IMR-90 (cell line): ENCODE measurements around the gene CATSPER3. TPM values are rescaled to one million over a fixed set of nuclear protein-coding genes. Genes with fewer than 3 reads are reported as not detected.

Source experiments
- ATAC-seq: fragments of 200-7000 bp; cut with Tn5 transposase; 2 replicates; pipeline ENCODE4 v1.9.1; 2020; ENCODE audit warnings: low read depth, mild to moderate bottlenecking, moderate library complexity
- BruUV-seq: library from RNA; stranded (reverse); fragments of 400-500 nt; replicated peaks from 2 replicates; lab custom pipeline; 2021; lab: Mats Ljungman, UMichigan
- CTCF ChIA-PET: fragments of 300-600 bp; formaldehyde crosslinking; extraction: SDS; loops from one replicate; lab custom pipeline; 2021; ENCODE audit warnings: antibody characterized with exemption; lab: Yijun Ruan, JAX
- POLR2A ChIA-PET: fragments of 300-600 bp; sonication (Branson Sonifier 250); formaldehyde crosslinking; loops from one replicate; lab custom pipeline; 2022; ENCODE audit warnings: antibody characterized with exemption; ENCODE audit not compliant: unreplicated experiment; lab: Charles Lee
- DNase-seq: peaks from one replicate; pipeline ENCODE4 v3.0.0; 2013
- H2AFZ ChIP-seq: replicated peaks from 2 replicates; pipeline ENCODE3; 2013; ENCODE audit warnings: low read length, mild to moderate bottlenecking; ENCODE audit not compliant: poor library complexity
- H2AK5ac ChIP-seq: 2 replicates; pipeline ENCODE4 v1.6.1; 2013; ENCODE audit warnings: low read depth, low read length, inconsistent platforms
- H2AK9ac ChIP-seq: replicated peaks from 2 replicates; pipeline ENCODE3; 2013; ENCODE audit warnings: mild to moderate bottlenecking, low read depth, low read length, moderate library complexity; ENCODE audit not compliant: poor library complexity
- H2BK120ac ChIP-seq: 2 replicates; pipeline ENCODE4 v1.6.1; 2013; ENCODE audit warnings: low read depth, low read length, inconsistent platforms
- H2BK15ac ChIP-seq: 3 replicates; pipeline ENCODE4 v1.6.1; 2013; ENCODE audit warnings: low read depth, low read length, inconsistent platforms
- H2BK20ac ChIP-seq: 2 replicates; pipeline ENCODE4 v1.6.1; 2013; ENCODE audit warnings: low read depth, mild to moderate bottlenecking, inconsistent platforms, low read length, moderate library complexity
- H2BK5ac ChIP-seq: 2 replicates; pipeline ENCODE4 v1.6.1; 2013; ENCODE audit warnings: mild to moderate bottlenecking, low read depth, low read length, inconsistent platforms; ENCODE audit not compliant: poor library complexity, severe bottlenecking
- H3K14ac ChIP-seq: replicated peaks from 2 replicates; pipeline ENCODE4 v1.6.1; 2013; ENCODE audit warnings: low read depth, low read length, inconsistent platforms
- H3K18ac ChIP-seq: 2 replicates; pipeline ENCODE4 v1.6.1; 2013; ENCODE audit warnings: low read depth, low read length, control low read depth
- H3K23ac ChIP-seq: 2 replicates; pipeline ENCODE4 v1.6.1; 2013; ENCODE audit warnings: low read depth, low read length, inconsistent platforms
- H3K27ac ChIP-seq: 2 replicates; pipeline ENCODE4 v1.5.1; 2013; ENCODE audit warnings: mild to moderate bottlenecking, control low read depth, low read length; ENCODE audit not compliant: insufficient read depth
- H3K27me3 ChIP-seq: 2 replicates; pipeline ENCODE4 v1.6.1; 2013; ENCODE audit warnings: low read length; ENCODE audit not compliant: control insufficient read depth, insufficient read depth
- H3K36me3 ChIP-seq: 2 replicates; pipeline ENCODE4 v1.6.1; 2013; ENCODE audit warnings: low read length, mixed read lengths; ENCODE audit not compliant: control insufficient read depth, insufficient read depth
- H3K4ac ChIP-seq: 2 replicates; pipeline ENCODE4 v1.6.1; 2013; ENCODE audit warnings: low read depth, low read length, inconsistent platforms
- H3K4me1 ChIP-seq: 2 replicates; pipeline ENCODE4 v1.6.1; 2013; ENCODE audit warnings: low read length, mixed read lengths; ENCODE audit not compliant: control insufficient read depth, insufficient read depth
- H3K4me2 ChIP-seq: 2 replicates; pipeline ENCODE4 v1.6.1; 2013; ENCODE audit warnings: low read depth, mild to moderate bottlenecking, control low read depth, low read length, moderate library complexity
- H3K4me3 ChIP-seq: 2 replicates; pipeline ENCODE4 v1.5.1; 2013; ENCODE audit warnings: low read depth, mild to moderate bottlenecking, control low read depth, low read length, moderate library complexity; ENCODE audit not compliant: insufficient read depth
- H3K56ac ChIP-seq: 2 replicates; pipeline ENCODE4 v1.6.1; 2013; ENCODE audit warnings: low read length, inconsistent platforms; ENCODE audit not compliant: insufficient read depth; ENCODE audit errors: extremely low read depth
- H3K79me1 ChIP-seq, 2 experiments: 2 replicates each; pipeline ENCODE4 v1.6.1; 2013; ENCODE audit warnings: low read length in 2 of 2, inconsistent platforms in 1 of 2, low read depth in 1 of 2
- H3K9ac ChIP-seq: 2 replicates; pipeline ENCODE4 v1.6.1; 2013; ENCODE audit warnings: low read depth, low read length, control low read depth
- H3K9me1 ChIP-seq: 2 replicates; pipeline ENCODE4 v1.6.1; 2013; ENCODE audit warnings: low read length, inconsistent platforms; ENCODE audit not compliant: insufficient read depth
- H3K9me3 ChIP-seq: 2 replicates; pipeline ENCODE4 v1.6.1; 2013; ENCODE audit warnings: low read length; ENCODE audit not compliant: control insufficient read depth, insufficient read depth
- H4K20me1 ChIP-seq: 2 replicates; pipeline ENCODE4 v1.6.1; 2013; ENCODE audit warnings: low read length, inconsistent platforms; ENCODE audit not compliant: insufficient read depth
- H4K5ac ChIP-seq: 2 replicates; pipeline ENCODE4 v1.6.1; 2013; ENCODE audit warnings: mild to moderate bottlenecking, low read depth, low read length, control low read depth
- H4K8ac ChIP-seq, 2 experiments: 2 replicates each; pipeline ENCODE4 v1.6.1; 2013; ENCODE audit warnings: low read depth in 2 of 2, low read length in 2 of 2, control low read depth in 1 of 2, inconsistent platforms in 1 of 2
- H4K91ac ChIP-seq: 2 replicates; pipeline ENCODE4 v1.6.1; 2013; ENCODE audit warnings: low read depth, low read length, inconsistent platforms; ENCODE audit not compliant: insufficient read depth
- CEBPB ChIP-seq: IDR thresholded peaks from 2 replicates; pipeline ENCODE4 v1.6.1; 2012; ENCODE audit warnings: low read depth, low read length, improper control_type of control experiment
- CHD1 ChIP-seq: IDR thresholded peaks from 2 replicates; pipeline ENCODE4 v1.6.1; 2012; ENCODE audit warnings: low read depth, low read length, improper control_type of control experiment
- FOS ChIP-seq: fragments of 150-350 bp; IDR thresholded peaks from 2 replicates; pipeline ENCODE4 v1.6.1; 2016; ENCODE audit warnings: low read depth, low read length
- MAFK ChIP-seq: IDR thresholded peaks from 2 replicates; pipeline ENCODE4 v1.6.1; 2012; ENCODE audit warnings: low read depth, low read length, improper control_type of control experiment
- MAZ ChIP-seq: IDR thresholded peaks from 2 replicates; pipeline ENCODE4 v1.6.1; 2012; ENCODE audit warnings: low read depth, mild to moderate bottlenecking, low read length, improper control_type of control experiment, moderate library complexity, borderline replicate concordance
- MXI1 ChIP-seq: IDR thresholded peaks from 2 replicates; pipeline ENCODE4 v1.6.1; 2012; ENCODE audit warnings: low read depth, mild to moderate bottlenecking, low read length, moderate library complexity, borderline replicate concordance
- NFE2L2 ChIP-seq: fragments of 150-350 bp; IDR thresholded peaks from 2 replicates; pipeline ENCODE4 v1.6.1; 2016; ENCODE audit warnings: low read depth, mild to moderate bottlenecking, low read length
- POLR2A ChIP-seq: IDR thresholded peaks from 2 replicates; pipeline ENCODE4 v1.6.1; 2012; ENCODE audit warnings: mild to moderate bottlenecking, low read depth, low read length
- RAD21 ChIP-seq: IDR thresholded peaks from 2 replicates; pipeline ENCODE4 v1.6.1; 2012; ENCODE audit warnings: low read length, improper control_type of control experiment
- RCOR1 ChIP-seq: IDR thresholded peaks from 2 replicates; pipeline ENCODE4 v1.6.1; 2012; ENCODE audit warnings: mild to moderate bottlenecking, low read length, improper control_type of control experiment; ENCODE audit not compliant: insufficient replicate concordance
- RFX5 ChIP-seq: IDR thresholded peaks from 2 replicates; pipeline ENCODE4 v1.8.0; 2012; ENCODE audit warnings: low read depth, mild to moderate bottlenecking, low read length, moderate library complexity
- SMC3 ChIP-seq: fragments of 150-350 bp; IDR thresholded peaks from 2 replicates; pipeline ENCODE4 v1.6.1; 2016; ENCODE audit warnings: low read depth, mild to moderate bottlenecking, antibody characterized with exemption, low read length, moderate library complexity
- WGBS, 2 experiments: methylation state at CpG; one replicate each; pipeline versions ENCODE4 v1.1.5 to v1.1.7; 2013; ENCODE audit warnings: missing lambda C conversion rate in 2 of 2; ENCODE audit not compliant: insufficient read length in 1 of 2; ENCODE audit errors: extremely low coverage in 2 of 2; 5-methylcytosine and 5-hydroxymethylcytosine counted together
- dilution Hi-C: fragments of 300-500 bp; cut with HindIII; formaldehyde crosslinking; loops from one replicate; pipeline ENCODE4 v1.14.3; 2018; ENCODE audit warnings: low sequenced_read_pairs; ENCODE audit not compliant: unreplicated experiment
- in situ Hi-C: fragments of 300-500 bp; cut with MboI; formaldehyde crosslinking; loops from 3 replicates; pipeline ENCODE4 v1.14.3; 2019; ENCODE audit warnings: low sequenced_read_pairs, inconsistent platforms, mixed read lengths
- intact Hi-C: fragments of 100-400 bp; cut with micrococcal nuclease; formaldehyde crosslinking; loops from 2 replicates; pipeline ENCODE4 v1.10.0; 2022
- polyA plus RNA-seq, 3 experiments: library from polyadenylated mRNA; depleted of rRNA; stranded (reverse); fragments of >200 nt; gene quantifications; 2 replicates each; pipeline ENCODE4 v1.2.3, GENCODE V29; 2012; ENCODE audit warnings: low replicate concordance in 1 of 3
- total RNA-seq: library from RNA; depleted of rRNA; stranded (reverse); fragments of >200 nt; gene quantifications from 2 replicates; pipeline ENCODE4 v1.2.3, GENCODE V29; 2012
- TF ChIP-seq, protein P1 (sequence below): conservative IDR thresholded peaks from 2 replicates; pipeline ENCODE4 v1.5.1; 2012; ENCODE audit warnings: mild to moderate bottlenecking, low read depth, low read length, improper control_type of control experiment
- TF ChIP-seq, protein P2 (sequence below): fragments of 150-350 bp; IDR thresholded peaks from 2 replicates; pipeline ENCODE4 v1.6.1; 2016; ENCODE audit warnings: low read depth, mild to moderate bottlenecking, low read length, moderate library complexity, borderline replicate concordance
- TF ChIP-seq, protein P3 (sequence below): fragments of 150-350 bp; IDR thresholded peaks from 2 replicates; pipeline ENCODE4 v1.6.1; 2017; ENCODE audit warnings: mild to moderate bottlenecking, antibody characterized with exemption, low read length, low read depth

The CATSPER3 gene
- total and polyA plus RNA-seq, 2 of the 4 experiments (the other 2 are of a cell fraction), result under 0.01 to 0.12 TPM

- H3K18ac ChIP-seq, result no peak overlapping the region
- no peak overlapping the region for H4K5ac ChIP-seq
- in situ Hi-C loops, result loop anchor here (10.0 kb wide), 1 partner anchor 322 kb away; no protein-coding TSS in a partner anchor
- H3K79me1 ChIP-seq, result no peaks in the 10 kb centered on the region
- no peaks in the 10 kb centered on the region for H3K27me3 ChIP-seq
- no peak overlapping the region for H3K14ac ChIP-seq
- no peak for ATAC-seq
- H2AFZ ChIP-seq, result no peak overlapping the region
- no peak overlapping the region for H2AK9ac ChIP-seq
- H3K23ac ChIP-seq, result no peak overlapping the region
- 69% methylated on average over 3 of the region's 5 CpGs; no CpG with 5 or more reads in 1 of the 2 experiments for WGBS, 2 experiments
- H3K36me3 ChIP-seq, result peaks cover 4% of the 10 kb centered on the region; the same call in 1 of the 2 replicates
- POLR2A ChIA-PET, result no interaction called here
- peaks cover 6% of the 10 kb centered on the region for H4K20me1 ChIP-seq
- H3K9me3 ChIP-seq, result no peaks in the 10 kb centered on the region
- no peak overlapping the region for H2AK5ac ChIP-seq
- H3K4me3 ChIP-seq, result no peak overlapping the region
- no peak overlapping the region for H3K9ac ChIP-seq
- no peak overlapping the region for H3K4ac ChIP-seq
- no peak overlapping the region for H2BK120ac ChIP-seq
- no peak overlapping the region for H3K27ac ChIP-seq
- H3K4me1 ChIP-seq, result peaks cover 7% of the 10 kb centered on the region; the same call in 1 of the 2 replicates
- no peak overlapping the region for H2BK20ac ChIP-seq
- dilution Hi-C loops, result no loop called here
- BruUV-seq, result no TSS peak
- H4K8ac ChIP-seq, result no peak overlapping the region
- CTCF ChIA-PET, result no interaction called here
- H3K4me2 ChIP-seq, result no peak overlapping the region
- TF ChIP-seq MAFK, result no peak
- TF ChIP-seq, protein P1, sequence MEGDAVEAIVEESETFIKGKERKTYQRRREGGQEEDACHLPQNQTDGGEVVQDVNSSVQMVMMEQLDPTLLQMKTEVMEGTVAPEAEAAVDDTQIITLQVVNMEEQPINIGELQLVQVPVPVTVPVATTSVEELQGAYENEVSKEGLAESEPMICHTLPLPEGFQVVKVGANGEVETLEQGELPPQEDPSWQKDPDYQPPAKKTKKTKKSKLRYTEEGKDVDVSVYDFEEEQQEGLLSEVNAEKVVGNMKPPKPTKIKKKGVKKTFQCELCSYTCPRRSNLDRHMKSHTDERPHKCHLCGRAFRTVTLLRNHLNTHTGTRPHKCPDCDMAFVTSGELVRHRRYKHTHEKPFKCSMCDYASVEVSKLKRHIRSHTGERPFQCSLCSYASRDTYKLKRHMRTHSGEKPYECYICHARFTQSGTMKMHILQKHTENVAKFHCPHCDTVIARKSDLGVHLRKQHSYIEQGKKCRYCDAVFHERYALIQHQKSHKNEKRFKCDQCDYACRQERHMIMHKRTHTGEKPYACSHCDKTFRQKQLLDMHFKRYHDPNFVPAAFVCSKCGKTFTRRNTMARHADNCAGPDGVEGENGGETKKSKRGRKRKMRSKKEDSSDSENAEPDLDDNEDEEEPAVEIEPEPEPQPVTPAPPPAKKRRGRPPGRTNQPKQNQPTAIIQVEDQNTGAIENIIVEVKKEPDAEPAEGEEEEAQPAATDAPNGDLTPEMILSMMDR, result no peak
- no peak for TF ChIP-seq MXI1
- TF ChIP-seq CEBPB, result no peak
- no peak for TF ChIP-seq CHD1
- TF ChIP-seq, protein P2, sequence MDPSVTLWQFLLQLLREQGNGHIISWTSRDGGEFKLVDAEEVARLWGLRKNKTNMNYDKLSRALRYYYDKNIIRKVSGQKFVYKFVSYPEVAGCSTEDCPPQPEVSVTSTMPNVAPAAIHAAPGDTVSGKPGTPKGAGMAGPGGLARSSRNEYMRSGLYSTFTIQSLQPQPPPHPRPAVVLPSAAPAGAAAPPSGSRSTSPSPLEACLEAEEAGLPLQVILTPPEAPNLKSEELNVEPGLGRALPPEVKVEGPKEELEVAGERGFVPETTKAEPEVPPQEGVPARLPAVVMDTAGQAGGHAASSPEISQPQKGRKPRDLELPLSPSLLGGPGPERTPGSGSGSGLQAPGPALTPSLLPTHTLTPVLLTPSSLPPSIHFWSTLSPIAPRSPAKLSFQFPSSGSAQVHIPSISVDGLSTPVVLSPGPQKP, result no peak
- TF ChIP-seq MAZ, result no peak
- TF ChIP-seq NFE2L2, result no peak
- TF ChIP-seq, protein P3, sequence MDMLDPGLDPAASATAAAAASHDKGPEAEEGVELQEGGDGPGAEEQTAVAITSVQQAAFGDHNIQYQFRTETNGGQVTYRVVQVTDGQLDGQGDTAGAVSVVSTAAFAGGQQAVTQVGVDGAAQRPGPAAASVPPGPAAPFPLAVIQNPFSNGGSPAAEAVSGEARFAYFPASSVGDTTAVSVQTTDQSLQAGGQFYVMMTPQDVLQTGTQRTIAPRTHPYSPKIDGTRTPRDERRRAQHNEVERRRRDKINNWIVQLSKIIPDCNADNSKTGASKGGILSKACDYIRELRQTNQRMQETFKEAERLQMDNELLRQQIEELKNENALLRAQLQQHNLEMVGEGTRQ, result no peak
- TF ChIP-seq RAD21, result no peak
- no peak for TF ChIP-seq RFX5
- TF ChIP-seq FOS, result no peak
- no peak for TF ChIP-seq RCOR1
- TF ChIP-seq SMC3, result no peak
- TF ChIP-seq POLR2A, result no peak
- no peak overlapping the region for H2BK15ac ChIP-seq
- H3K9me1 ChIP-seq, result peaks cover 9% of the 10 kb centered on the region; the same call in 1 of the 2 replicates
- intact Hi-C loops, result no loop called here
- no peak overlapping the region for H2BK5ac ChIP-seq
- no peak for DNase-seq
- H4K91ac ChIP-seq, result no peak overlapping the region
- H3K56ac ChIP-seq, result no peak overlapping the region
Observed at GRCh38 chr5:135012951-135013391, 45.3 kb downstream of the CATSPER3 start.
